Upper lobe of left lung (tissue), 6 donors: ENCODE measurements around the gene SIAH1. TPM values are rescaled to one million over a fixed set of nuclear protein-coding genes. Genes with fewer than 3 reads are reported as not detected.
A peak's percentile ranks its signal among the peaks of the same experiment; 100 is the strongest.

ENCODE experiments used
- ATAC-seq, 2 donors: fragments of 200-7000 bp; cut with Tn5 transposase; one replicate each; pipeline ENCODE4 v1.9.1; 2022; ENCODE audit warnings: mild to moderate bottlenecking in 2 of 2, moderate library complexity in 2 of 2; ENCODE audit not compliant: low FRiP score in 2 of 2
- DNase-seq, 2 donors: peaks; one replicate each; pipeline ENCODE4 v3.0.0-alpha.2; 2019 to 2020
- H3K27ac ChIP-seq, 4 donors: fragments of 200-600 bp; sonication (generic); one replicate each; pipeline ENCODE4 v1.5.1; 2016 to 2019
- H3K27me3 ChIP-seq, 4 donors: fragments of 200-600 bp; sonication (generic); one replicate each; pipeline ENCODE4 v1.5.1; 2017 to 2019
- H3K36me3 ChIP-seq, 4 donors: fragments of 200-600 bp; sonication (generic); one replicate each; pipeline ENCODE4 v1.5.1; 2016 to 2019
- H3K4me1 ChIP-seq, 4 donors: fragments of 200-600 bp; sonication (generic); one replicate each; pipeline ENCODE4 v1.5.1; 2018 to 2019
- H3K4me3 ChIP-seq, 4 donors: fragments of 200-600 bp; sonication (generic); one replicate each; pipeline ENCODE4 v1.5.1; 2017 to 2019; ENCODE audit warnings: mild to moderate bottlenecking in 2 of 4, moderate library complexity in 1 of 4
- H3K9me3 ChIP-seq, 4 donors: fragments of 200-600 bp; sonication (generic); one replicate each; pipeline ENCODE4 v1.5.1; 2018 to 2019
- CTCF ChIP-seq, 6 experiments: fragments of 450-650 bp in 4 of 6; fragments of 200-600 bp in 2 of 6; sonication (generic) in 2 of 6; IDR thresholded peaks; one replicate each; pipeline ENCODE4 v1.5.1; 2016 to 2019; ENCODE audit warnings: antibody characterized with exemption in 6 of 6
- EP300 ChIP-seq, 4 donors: sonication (generic); formaldehyde crosslinking; IDR thresholded peaks; one replicate each; pipeline ENCODE4 v1.5.1; 2017; ENCODE audit warnings: antibody characterized with exemption in 4 of 4, control low read depth in 2 of 4
- POLR2A ChIP-seq, 4 donors: fragments of 450-650 bp; IDR thresholded peaks; one replicate each; pipeline ENCODE4 v1.5.1; 2016 to 2017; ENCODE audit warnings: antibody characterized with exemption in 4 of 4, mild to moderate bottlenecking in 2 of 4
- POLR2AphosphoS5 ChIP-seq, 2 donors: sonication (generic); formaldehyde crosslinking; IDR thresholded peaks; one replicate each; pipeline ENCODE4 v1.5.1; 2017; ENCODE audit warnings: antibody characterized with exemption in 2 of 2
- WGBS, 2 donors: methylation state at CpG; one replicate each; pipeline ENCODE4 v1.1.5; 2017 to 2018; 5-methylcytosine and 5-hydroxymethylcytosine counted together
- total RNA-seq, 6 donors: library from RNA; depleted of rRNA in 4 of 6; stranded (reverse); fragments of >200 nt in 4 of 6; gene quantifications; one replicate each; pipeline versions ENCODE4 v1.1.0 to v1.2.1, GENCODE V29; 2016 to 2021
- donor health status: DM: no; HTN: no; CAD: no; lungs with moderate emphysema.
- donor health status: DM: no; HTN: yes; CAD: no; lungs with severe emphysema.

SIAH1 gene
- total RNA-seq, 6 donors from 2014 or later: 19.4 to 45.1 (median 24.9) TPM

- ATAC-seq (no peak), DNase-seq (peak in 1 of 2 donors; percentile 60)
- Histone ChIP-seq H3K36me3 (peaks cover 17 to 59% (median 24%) of the 10 kb centered on the region in 4 donors), H3K4me1 (peaks cover 0 to 3% (median 0%) of the 10 kb centered on the region in 4 donors), H3K4me3 (no peak overlapping the region), H3K27me3 (no peaks in the 10 kb centered on the region), H3K9me3 (no peaks in the 10 kb centered on the region), H3K27ac (peak overlapping the region in 2 of 4 donors; percentile 0 to 7)
- 92 to 93% methylated on average over 20 of the region's 20 CpGs for WGBS, 2 donors
- TF ChIP-seq POLR2AphosphoS5 (IDR thresholded peaks at IDR 0.05) (no peak), EP300 (IDR thresholded peaks at IDR 0.05) (no peak), POLR2A (IDR thresholded peaks at IDR 0.05) (no peak), CTCF (IDR thresholded peaks at IDR 0.05) (no peak)
Measured at GRCh38 chr16:48347191-48347865, 37.9 kb downstream of the SIAH1 start.

GRCh38 chr16:48342591-48342990, 42.6 kb downstream of the SIAH1 start:
- no peak for TF ChIP-seq EP300 (IDR thresholded peaks at IDR 0.05)
- TF ChIP-seq POLR2AphosphoS5 (IDR thresholded peaks at IDR 0.05): no peak
- no peak for TF ChIP-seq CTCF (IDR thresholded peaks at IDR 0.05)
- no peak for TF ChIP-seq POLR2A (IDR thresholded peaks at IDR 0.05)
- ATAC-seq: no peak
- DNase-seq: no peak
- WGBS, 2 donors: 89 to 91% methylated on average over 1 to 2 of the region's 2 CpGs
- no peak overlapping the region for H3K27ac ChIP-seq
- H3K4me3 ChIP-seq: no peak overlapping the region
- peaks cover 3 to 42% (median 17%) of the 10 kb centered on the region in 4 donors for H3K36me3 ChIP-seq
- peaks cover 0 to 3% (median 0%) of the 10 kb centered on the region in 4 donors for H3K4me1 ChIP-seq
- H3K9me3 ChIP-seq: no peaks in the 10 kb centered on the region
- H3K27me3 ChIP-seq: no peaks in the 10 kb centered on the region

- ATAC-seq: no peak
- H3K4me1 ChIP-seq: no peaks in the 10 kb centered on the region
- H3K36me3 ChIP-seq: peaks cover 3 to 52% (median 19%) of the 10 kb centered on the region in 4 donors
- TF ChIP-seq CTCF (IDR thresholded peaks at IDR 0.05) (no peak), EP300 (IDR thresholded peaks at IDR 0.05) (no peak), POLR2A (IDR thresholded peaks at IDR 0.05) (no peak), POLR2AphosphoS5 (IDR thresholded peaks at IDR 0.05) (no peak)
- H3K27me3 ChIP-seq: no peaks in the 10 kb centered on the region
- H3K9me3 ChIP-seq: no peaks in the 10 kb centered on the region
- no peak overlapping the region for H3K4me3 ChIP-seq
- WGBS, 2 donors: 83 to 87% methylated on average over 1 of the region's 1 CpG
- no peak for DNase-seq
- H3K27ac ChIP-seq: no peak overlapping the region
Measured at GRCh38 chr16:48340054-48340453, 45.2 kb downstream of the SIAH1 start.

- Histone ChIP-seq H3K27me3 (no peaks in the 10 kb centered on the region), H3K36me3 (peaks cover 4 to 44% (median 16%) of the 10 kb centered on the region in 4 donors), H3K4me3 (no peak overlapping the region), H3K4me1 (peaks cover 0 to 3% (median 2%) of the 10 kb centered on the region in 4 donors), H3K9me3 (no peaks in the 10 kb centered on the region), H3K27ac (no peak overlapping the region)
- TF ChIP-seq POLR2AphosphoS5 (IDR thresholded peaks at IDR 0.05) (no peak), POLR2A (IDR thresholded peaks at IDR 0.05) (no peak), EP300 (IDR thresholded peaks at IDR 0.05) (no peak), CTCF (IDR thresholded peaks at IDR 0.05) (no peak)
- 68 to 78% methylated on average over 3 of the region's 3 CpGs for WGBS, 2 donors
- ATAC-seq: no peak
- no peak for DNase-seq
Measured at GRCh38 chr16:48335961-48336360, 49.3 kb downstream of the SIAH1 start.

GRCh38 chr16:48334325-48334724, 50.9 kb downstream of the SIAH1 start:
- Histone ChIP-seq H3K9me3 (no peaks in the 10 kb centered on the region), H3K27me3 (no peaks in the 10 kb centered on the region), H3K4me1 (peaks cover 6 to 13% (median 7%) of the 10 kb centered on the region in 4 donors), H3K36me3 (peaks cover 4 to 29% (median 11%) of the 10 kb centered on the region in 4 donors), H3K4me3 (no peak overlapping the region), H3K27ac (no peak overlapping the region)
- ATAC-seq (no peak), DNase-seq (peak in 1 of 2 donors; percentile 13)
- no peak for TF ChIP-seq CTCF (IDR thresholded peaks at IDR 0.05)
- TF ChIP-seq POLR2AphosphoS5 (IDR thresholded peaks at IDR 0.05): no peak
- no peak for TF ChIP-seq EP300 (IDR thresholded peaks at IDR 0.05)
- TF ChIP-seq POLR2A (IDR thresholded peaks at IDR 0.05): no peak
- 93 to 95% methylated on average over 7 to 9 of the region's 9 CpGs for WGBS, 2 donors
